Cardiac muscle cell (in vitro differentiated cells and primary cell): ENCODE results near the gene MYH1. TPM values are rescaled to one million over a fixed set of nuclear protein-coding genes. Genes with fewer than 3 reads are reported as not detected.

Experiments
- DNase-seq, 2 donors: peaks; one replicate each; pipeline versions ENCODE4 v3.0.0 to v3.0.0-alpha.2; 2010 to 2017; ENCODE audit warnings: low read depth in 1 of 2, low spot score in 1 of 2
- H3K27ac ChIP-seq: fragments of 200-600 bp; sonication (generic); 2 replicates; pipeline ENCODE4 v1.5.1; 2016
- H3K27me3 ChIP-seq: fragments of 200-600 bp; sonication (generic); 2 replicates; pipeline ENCODE4 v1.6.0; 2016; ENCODE audit warnings: control low read depth
- H3K36me3 ChIP-seq: fragments of 200-600 bp; sonication (generic); 2 replicates; pipeline ENCODE4 v1.5.1; 2016; ENCODE audit warnings: control low read depth
- H3K4me1 ChIP-seq: fragments of 200-600 bp; sonication (generic); 2 replicates; pipeline ENCODE4 v1.8.1; 2017; ENCODE audit warnings: low read depth, mild to moderate bottlenecking, mixed run types
- H3K4me3 ChIP-seq: fragments of 200-600 bp; sonication (generic); 2 replicates; pipeline ENCODE4 v1.5.1; 2016; ENCODE audit warnings: mild to moderate bottlenecking
- H3K9me3 ChIP-seq: fragments of 200-600 bp; sonication (generic); 2 replicates; pipeline ENCODE4 v1.5.1; 2017; ENCODE audit warnings: low read depth, mild to moderate bottlenecking, control low read depth
- CTCF ChIP-seq: IDR thresholded peaks from 2 replicates; pipeline ENCODE4 v1.5.1; 2012; ENCODE audit warnings: low read depth, mild to moderate bottlenecking, low read length
- polyA plus RNA-seq: library from polyadenylated mRNA; unstranded; fragments of >200 nt; fragmentation: Nextera tagmentation; extraction: Ambion mirVana; gene quantifications from 2 replicates; pipeline ENCODE4 v1.2.1, GENCODE V29; 2016
- total RNA-seq: library from RNA; depleted of rRNA; stranded (reverse); fragments of >200 nt; gene quantifications from 2 replicates; pipeline ENCODE4 v1.2.3, GENCODE V29; 2016

The MYH1 gene
- total and polyA plus RNA-seq, 2 experiments from 2014 or later = not detected

- TF ChIP-seq CTCF = no peak
- Histone ChIP-seq H3K36me3 (no peaks in the 10 kb centered on the region), H3K4me3 (no peak overlapping the region), H3K9me3 (peaks cover 3% of the 10 kb centered on the region), H3K27ac (no peak overlapping the region), H3K27me3 (no peaks in the 10 kb centered on the region), H3K4me1 (no peaks in the 10 kb centered on the region)
- no peak for DNase-seq
Observed at GRCh38 chr17:10482252-10482651, 36.1 kb downstream of the MYH1 start.

- no peaks in the 10 kb centered on the region for H3K36me3 ChIP-seq
- no peak for TF ChIP-seq CTCF
- H3K4me3 ChIP-seq = no peak overlapping the region
- H3K27ac ChIP-seq = no peak overlapping the region
- H3K4me1 ChIP-seq = no peaks in the 10 kb centered on the region
- H3K9me3 ChIP-seq = no peaks in the 10 kb centered on the region
- no peak for DNase-seq
- no peaks in the 10 kb centered on the region for H3K27me3 ChIP-seq
Observed at GRCh38 chr17:10477701-10478100, 40.6 kb downstream of the MYH1 start.

- DNase-seq = no peak
- no peaks in the 10 kb centered on the region for H3K36me3 ChIP-seq
- H3K27ac ChIP-seq = no peak overlapping the region
- TF ChIP-seq CTCF = no peak
- H3K27me3 ChIP-seq = no peaks in the 10 kb centered on the region
- no peaks in the 10 kb centered on the region for H3K4me1 ChIP-seq
- no peaks in the 10 kb centered on the region for H3K9me3 ChIP-seq
- H3K4me3 ChIP-seq = no peak overlapping the region
Observed at GRCh38 chr17:10474536-10474935, 43.8 kb downstream of the MYH1 start.

- H3K9me3 ChIP-seq = no peaks in the 10 kb centered on the region
- no peak overlapping the region for H3K4me3 ChIP-seq
- no peak for TF ChIP-seq CTCF
- H3K36me3 ChIP-seq = no peaks in the 10 kb centered on the region
- no peak overlapping the region for H3K27ac ChIP-seq
- no peaks in the 10 kb centered on the region for H3K4me1 ChIP-seq
- peak in 1 of 2 donors; percentile 36 for DNase-seq
- no peaks in the 10 kb centered on the region for H3K27me3 ChIP-seq
Observed at GRCh38 chr17:10471858-10472257, 46.5 kb downstream of the MYH1 start.

- H3K36me3 ChIP-seq = no peaks in the 10 kb centered on the region
- no peak within 1 kb of the TSS for H3K27ac ChIP-seq
- H3K4me3 ChIP-seq = no peak within 1 kb of the TSS
- H3K27me3 ChIP-seq = no peaks in the 10 kb centered on the region
- no peaks in the 10 kb centered on the region for H3K9me3 ChIP-seq
- no peaks in the 10 kb centered on the region for H3K4me1 ChIP-seq
- no peak for TF ChIP-seq CTCF
- DNase-seq = no peak
Observed at GRCh38 chr17:10469459-10469858, 48.9 kb downstream of the MYH1 start, which contains the start of gene MYH4. Gene MYH4 (minus strand): TSS chr17:10469559. CDS start chr17:10466745, 2,814 bp downstream.

GRCh38 chr17:10463402-10463801 is 54.9 kb downstream of the MYH1 start:
- Histone ChIP-seq H3K4me3 (no peak overlapping the region), H3K36me3 (no peaks in the 10 kb centered on the region), H3K4me1 (no peaks in the 10 kb centered on the region), H3K27me3 (no peaks in the 10 kb centered on the region), H3K9me3 (no peaks in the 10 kb centered on the region), H3K27ac (no peak overlapping the region)
- TF ChIP-seq CTCF = no peak
- DNase-seq = no peak
